Natural killer cell (primary cell): ENCODE measurements around the gene GOLGA8J. TPM values are rescaled to one million over a fixed set of nuclear protein-coding genes. Genes with fewer than 3 reads are reported as not detected.

Experiments used
- ATAC-seq, 3 donors: fragments of 150-1000 bp in 2 of 3; fragments of 200-7000 bp in 1 of 3; cut with Tn5 transposase; 1 replicate in 1 of 3; 2 replicates in 2 of 3; pipeline ENCODE4 v1.10.0; 2021; ENCODE audit warnings: mild to moderate bottlenecking in 2 of 3, moderate library complexity in 2 of 3
- DNase-seq, 2 donors: peaks; one replicate each; pipeline versions ENCODE4 v3.0.0 to v3.0.0-alpha.2; 2013 to 2021; ENCODE audit warnings: mixed read lengths in 1 of 2
- H3K27ac ChIP-seq: one replicate; pipeline ENCODE4 v1.5.1; 2013; ENCODE audit warnings: mild to moderate bottlenecking, low read length
- H3K27me3 ChIP-seq: one replicate; pipeline ENCODE4 v1.6.1; 2013; ENCODE audit warnings: low read length; ENCODE audit not compliant: control insufficient read depth, insufficient read depth
- H3K36me3 ChIP-seq: one replicate; pipeline ENCODE4 v1.6.1; 2013; ENCODE audit warnings: low read length; ENCODE audit not compliant: control insufficient read depth, insufficient read depth
- H3K4me1 ChIP-seq: one replicate; pipeline ENCODE4 v1.6.1; 2013; ENCODE audit warnings: low read length; ENCODE audit not compliant: control insufficient read depth, insufficient read depth
- H3K4me3 ChIP-seq: one replicate; pipeline ENCODE4 v1.5.1; 2013; ENCODE audit warnings: low read length
- H3K9me3 ChIP-seq: one replicate; pipeline ENCODE4 v1.6.1; 2013; ENCODE audit warnings: low read length; ENCODE audit not compliant: control insufficient read depth, insufficient read depth
- H3K27ac Mint-ChIP-seq, 2 donors: one replicate each; pipeline ENCODE4 v1.8.0; 2022; ENCODE audit warnings: mild to moderate bottlenecking in 2 of 2, mixed read lengths in 2 of 2, moderate library complexity in 1 of 2
- H3K27me3 Mint-ChIP-seq, 2 donors: one replicate each; pipeline ENCODE4 v1.8.0; 2022; ENCODE audit warnings: low read depth in 2 of 2, mixed read lengths in 2 of 2
- H3K36me3 Mint-ChIP-seq: one replicate; pipeline ENCODE4 v1.8.0; 2022; ENCODE audit warnings: mixed read lengths
- H3K4me1 Mint-ChIP-seq, 2 donors: one replicate each; pipeline ENCODE4 v1.8.0; 2022; ENCODE audit warnings: mixed read lengths in 2 of 2
- H3K4me3 Mint-ChIP-seq: one replicate; pipeline ENCODE4 v1.8.0; 2022; ENCODE audit warnings: mild to moderate bottlenecking, moderate library complexity, mixed read lengths
- H3K9me3 Mint-ChIP-seq, 2 donors: one replicate each; pipeline ENCODE4 v1.8.0; 2022; ENCODE audit warnings: mixed read lengths in 2 of 2
- CTCF ChIP-seq: fragments of 200-600 bp; IDR thresholded peaks from one replicate; pipeline ENCODE4 v1.8.0; 2022; ENCODE audit warnings: antibody characterized with exemption
- WGBS: methylation state at CpG from one replicate; pipeline ENCODE4 v1.1.7; 2013; ENCODE audit warnings: missing lambda C conversion rate; ENCODE audit not compliant: insufficient coverage; 5-methylcytosine and 5-hydroxymethylcytosine counted together
- intact Hi-C: fragments of 100-400 bp; cut with micrococcal nuclease; formaldehyde crosslinking; loops from one replicate; pipeline ENCODE4 v1.14.2; 2022
- total RNA-seq, 4 donors: library from RNA; stranded (reverse); fragments of 120-200 nt in 1 of 4; gene quantifications; one replicate each; pipeline versions ENCODE4 v1.2.3 to v1.2.4, GENCODE V29; 2013 to 2022

Gene GOLGA8J
- total RNA-seq, 3 donors from 2014 or later (not counting 1 experiment from before 2014, with no cell fraction given), result 1.2 to 6.0 (median 1.2) TPM

- DNase-seq (no peak), ATAC-seq (no peak)
- Mint-ChIP-seq H3K9me3 (no peaks in the 10 kb centered on the region), H3K4me3 (no peak overlapping the region), H3K4me1 (no peaks in the 10 kb centered on the region), H3K27me3 (peaks cover 7 to 34% of the 10 kb centered on the region in 2 donors), H3K27ac (no peak overlapping the region), H3K36me3 (no peaks in the 10 kb centered on the region)
- H3K9me3 ChIP-seq, result no peaks in the 10 kb centered on the region
- TF ChIP-seq CTCF, result no peak
- H3K27me3 ChIP-seq, result no peaks in the 10 kb centered on the region
- no peak overlapping the region for H3K4me3 ChIP-seq
- intact Hi-C loops, result no loop called here
- WGBS, result 91% methylated on average over 5 of the region's 5 CpGs
- H3K4me1 ChIP-seq, result no peaks in the 10 kb centered on the region
- H3K27ac ChIP-seq, result no peak overlapping the region
- H3K36me3 ChIP-seq, result no peaks in the 10 kb centered on the region
Measured at GRCh38 chr15:30038667-30039523, 43.9 kb upstream of the GOLGA8J start.

- H3K9me3 Mint-ChIP-seq, result no peaks in the 10 kb centered on the region
- DNase-seq (no peak), ATAC-seq (no peak)
- H3K36me3 Mint-ChIP-seq, result no peaks in the 10 kb centered on the region
- no peaks in the 10 kb centered on the region for H3K4me1 Mint-ChIP-seq
- Histone ChIP-seq H3K9me3 (no peaks in the 10 kb centered on the region), H3K27me3 (no peaks in the 10 kb centered on the region), H3K4me3 (no peak overlapping the region), H3K27ac (no peak overlapping the region), H3K4me1 (no peaks in the 10 kb centered on the region), H3K36me3 (no peaks in the 10 kb centered on the region)
- intact Hi-C loops, result no loop called here
- TF ChIP-seq CTCF, result no peak
- H3K27ac Mint-ChIP-seq, result no peak overlapping the region
- 64% methylated on average over 3 of the region's 3 CpGs for WGBS
- no peak overlapping the region for H3K4me3 Mint-ChIP-seq
- H3K27me3 Mint-ChIP-seq, result peaks cover 12 to 31% of the 10 kb centered on the region in 2 donors
Measured at GRCh38 chr15:30041868-30042267, 40.9 kb upstream of the GOLGA8J start.

GRCh38 chr15:30042556-30042955 lies 40.2 kb upstream of the GOLGA8J start:
- DNase-seq (no peak), ATAC-seq (no peak)
- Histone ChIP-seq H3K36me3 (no peaks in the 10 kb centered on the region), H3K4me1 (no peaks in the 10 kb centered on the region), H3K27me3 (no peaks in the 10 kb centered on the region), H3K4me3 (no peak overlapping the region), H3K9me3 (no peaks in the 10 kb centered on the region), H3K27ac (no peak overlapping the region)
- H3K27ac Mint-ChIP-seq, result no peak overlapping the region
- intact Hi-C loops, result no loop called here
- 93% methylated on average over 4 of the region's 4 CpGs for WGBS
- TF ChIP-seq CTCF, result no peak
- no peaks in the 10 kb centered on the region for H3K9me3 Mint-ChIP-seq
- H3K4me1 Mint-ChIP-seq, result no peaks in the 10 kb centered on the region
- peaks cover 12 to 28% of the 10 kb centered on the region in 2 donors for H3K27me3 Mint-ChIP-seq
- H3K36me3 Mint-ChIP-seq, result no peaks in the 10 kb centered on the region
- no peak overlapping the region for H3K4me3 Mint-ChIP-seq
